Measurements from ENCODE around the gene AIG1. TPM values are rescaled to one million over a fixed set of nuclear protein-coding genes. Genes with fewer than 3 reads are reported as not detected.
"Not testable (repeated sequence)": the region's sequence is repeated elsewhere in the genome, so short reads cannot be mapped to it uniquely, and the experiment has no call there.

AIG1 gene, protein sequence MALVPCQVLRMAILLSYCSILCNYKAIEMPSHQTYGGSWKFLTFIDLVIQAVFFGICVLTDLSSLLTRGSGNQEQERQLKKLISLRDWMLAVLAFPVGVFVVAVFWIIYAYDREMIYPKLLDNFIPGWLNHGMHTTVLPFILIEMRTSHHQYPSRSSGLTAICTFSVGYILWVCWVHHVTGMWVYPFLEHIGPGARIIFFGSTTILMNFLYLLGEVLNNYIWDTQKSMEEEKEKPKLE
- total RNA-seq: 32.3 TPM

DNA sequence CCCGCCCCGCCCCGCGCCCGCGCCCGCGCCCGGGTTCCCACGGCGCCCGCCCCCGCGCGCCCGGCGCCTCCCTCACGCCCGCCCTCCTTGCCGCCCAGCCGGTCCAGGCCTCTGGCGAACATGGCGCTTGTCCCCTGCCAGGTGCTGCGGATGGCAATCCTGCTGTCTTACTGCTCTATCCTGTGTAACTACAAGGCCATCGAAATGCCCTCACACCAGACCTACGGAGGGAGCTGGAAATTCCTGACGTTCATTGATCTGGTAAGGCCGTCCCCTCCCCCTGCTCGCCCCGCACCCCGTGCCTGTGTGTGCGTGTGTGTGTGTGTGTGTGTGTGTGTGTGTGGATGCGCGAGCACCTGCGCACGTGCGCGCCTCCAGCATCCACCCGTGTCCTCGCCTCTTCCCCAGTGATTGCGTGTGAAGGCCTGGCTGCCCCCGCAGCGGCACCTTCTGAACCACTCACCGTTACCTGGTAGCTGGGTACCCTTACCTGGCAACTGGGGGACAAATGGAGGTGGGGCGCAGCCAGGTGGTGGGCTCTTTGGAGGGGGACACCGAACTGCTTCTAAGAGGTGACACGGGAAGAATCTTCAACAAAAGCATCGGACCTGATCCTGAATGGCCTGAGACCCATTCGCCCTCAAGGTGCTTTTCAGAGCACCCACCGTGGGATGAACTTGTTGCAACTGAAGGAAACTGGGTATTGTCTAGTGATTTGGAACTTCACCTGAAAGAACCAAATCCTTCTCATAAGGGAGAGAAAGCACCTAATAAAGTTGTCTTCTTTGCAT is at the start of gene AIG1:
Gene AIG1 (plus strand): TSS at position 84 of the 791 bp plus-strand sequence. CDS start 37 bp downstream, at position 121.
- no peak for DNase-seq

DNA sequence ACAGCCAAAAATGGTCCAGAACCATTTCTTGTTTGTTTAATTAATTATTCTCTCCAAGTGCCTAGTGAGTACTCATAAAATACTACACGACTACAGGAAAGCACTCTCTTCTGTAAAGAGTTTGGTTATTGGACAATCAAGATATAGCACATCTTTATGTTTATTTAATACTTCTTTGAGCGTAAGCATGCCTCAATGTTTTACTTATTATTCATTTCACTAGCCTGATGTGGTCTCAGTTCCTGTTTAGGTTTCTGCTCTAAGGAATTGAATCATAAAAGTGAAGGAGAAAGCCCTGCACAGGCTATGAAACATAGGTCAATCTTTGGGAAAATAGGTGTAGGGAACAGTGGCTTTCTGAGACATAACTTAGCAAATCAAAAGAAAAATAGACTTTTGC is 45.9 kb upstream of the AIG1 start:
- DNase-seq: no peak

DNA sequence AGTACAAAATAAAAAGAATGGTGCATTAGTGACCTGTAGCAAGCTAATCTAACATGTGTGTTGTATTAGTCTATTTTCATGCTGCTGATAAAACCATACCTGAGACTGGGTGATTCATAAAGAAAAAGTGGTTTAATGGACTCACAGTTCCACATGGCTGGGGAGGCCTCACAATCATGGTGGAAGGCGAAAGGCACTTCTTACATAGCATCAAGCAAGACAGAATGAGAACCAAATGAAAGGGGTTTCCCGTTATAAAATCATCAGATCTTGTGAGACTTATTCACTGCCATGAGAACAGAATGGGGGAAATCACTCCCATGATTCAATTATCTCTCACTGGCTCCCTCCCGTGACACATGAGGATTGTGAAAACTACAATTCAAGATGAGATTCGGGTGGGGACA is 45.4 kb upstream of the AIG1 start:
- no peak for DNase-seq

DNA sequence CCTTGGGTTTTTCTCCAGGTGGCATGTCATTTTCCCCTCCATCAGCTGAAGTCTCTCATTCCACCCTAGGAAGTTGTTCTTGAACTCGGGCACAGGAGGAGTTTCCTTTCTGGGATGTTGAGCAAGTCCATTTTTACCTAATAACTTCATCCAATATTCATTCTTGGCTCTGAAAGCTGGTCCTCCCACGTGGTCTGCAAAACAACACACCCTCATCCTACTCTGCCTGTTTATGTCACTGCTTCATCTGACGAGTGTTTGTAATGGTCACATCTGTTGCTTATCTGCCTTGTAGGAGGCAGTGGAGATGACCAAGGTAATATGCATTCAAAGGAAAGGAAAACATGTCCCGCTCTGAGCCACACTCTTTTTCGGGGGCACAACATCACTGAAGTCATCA is 41.7 kb upstream of the AIG1 start:
- no peak for DNase-seq

DNA sequence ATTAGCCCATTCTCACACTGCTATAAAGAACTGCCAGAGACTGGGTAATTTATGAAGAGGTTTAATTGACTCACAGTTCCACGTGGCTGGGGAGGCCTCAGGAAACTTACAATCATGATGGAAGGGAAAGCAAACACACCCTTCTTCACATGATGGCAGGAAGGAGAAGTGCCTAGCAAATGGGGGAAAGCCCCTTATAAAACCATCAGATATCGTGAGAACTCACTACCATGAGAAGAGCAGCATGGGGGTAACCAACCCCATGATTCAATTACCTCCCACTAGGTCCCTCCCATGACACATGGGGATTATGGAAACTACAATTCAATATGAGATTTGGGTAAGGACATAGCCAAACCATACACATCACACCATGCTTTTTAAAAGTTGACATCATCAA is 39.8 kb upstream of the AIG1 start:
- DNase-seq: not testable (repeated sequence)

DNA sequence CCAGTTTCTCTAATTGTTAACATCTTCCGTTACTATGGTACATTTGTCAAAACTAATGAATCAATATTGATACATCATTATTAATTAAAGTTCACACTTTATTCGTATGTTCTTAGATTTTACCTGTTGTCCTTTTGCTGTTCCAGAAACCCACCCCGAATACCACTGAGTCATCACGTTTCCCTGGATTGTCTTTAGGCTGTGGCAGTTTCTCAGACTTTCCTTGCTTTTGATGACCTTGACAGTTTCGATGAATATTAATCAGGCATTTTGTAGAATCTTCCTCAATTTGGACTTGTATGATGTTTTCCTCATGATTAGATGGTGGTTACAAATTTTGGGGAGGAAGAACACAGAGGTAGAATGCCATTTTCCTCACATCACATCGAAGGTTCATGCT is 39.1 kb upstream of the AIG1 start:
- DNase-seq: no peak

DNA sequence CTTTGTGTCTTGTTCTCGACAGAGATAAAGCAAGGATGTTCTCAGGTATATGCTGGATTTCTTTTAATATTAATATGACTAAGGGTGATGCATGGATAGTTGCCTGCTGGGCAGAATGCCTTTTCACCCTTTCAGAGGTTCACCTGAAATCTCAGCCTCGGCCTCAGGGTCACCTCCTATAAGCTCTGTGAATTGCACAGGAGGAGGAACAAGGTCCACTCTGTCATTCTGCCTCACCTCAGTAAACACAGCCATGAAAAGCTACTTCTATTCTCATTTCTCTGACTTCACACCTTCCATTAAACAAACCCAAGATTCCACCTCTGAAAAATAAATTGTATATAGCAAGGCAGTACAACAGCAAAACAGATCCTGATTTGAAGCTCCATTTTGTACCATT is 38.1 kb upstream of the AIG1 start:
- no peak for DNase-seq

DNA sequence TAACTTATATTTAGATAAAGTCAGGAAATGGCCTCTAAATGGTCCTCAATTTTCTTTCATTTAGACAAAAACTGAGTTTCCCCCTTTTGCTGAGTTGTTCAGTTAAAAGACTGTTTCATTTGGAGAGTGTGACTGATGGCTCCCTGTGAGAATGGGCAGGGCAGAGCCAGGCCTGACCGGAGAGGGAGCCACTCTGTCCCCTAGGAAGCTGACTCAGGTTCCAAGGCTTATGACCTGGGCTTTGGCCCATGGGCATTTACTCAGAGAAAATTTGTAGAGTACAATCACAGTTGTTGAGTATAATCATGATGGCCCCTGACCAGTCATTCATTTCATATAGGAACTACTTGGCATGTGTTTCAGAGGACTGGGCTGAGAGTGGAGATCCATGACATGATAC is 37.0 kb upstream of the AIG1 start:
- DNase-seq: no peak

DNA sequence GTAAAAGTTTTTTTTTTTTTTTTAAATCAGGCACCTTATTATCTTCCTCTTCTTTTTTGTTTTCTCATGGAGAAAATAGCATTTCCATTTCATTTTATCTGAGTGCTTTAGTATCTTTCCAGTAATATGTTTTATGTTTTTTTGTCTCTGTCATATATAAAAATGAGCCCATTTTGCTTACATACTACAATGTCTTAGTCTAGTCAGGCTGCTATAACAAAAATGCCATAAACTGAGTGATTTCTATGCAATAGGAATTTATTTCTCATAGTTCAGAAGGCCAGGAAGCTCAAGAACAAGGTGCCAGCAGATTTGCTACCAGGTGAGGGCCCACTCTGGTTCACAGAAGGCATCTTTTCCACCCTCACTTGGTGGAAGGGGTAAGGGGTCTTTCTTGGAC is 35.7 kb upstream of the AIG1 start:
- DNase-seq: no peak

DNA sequence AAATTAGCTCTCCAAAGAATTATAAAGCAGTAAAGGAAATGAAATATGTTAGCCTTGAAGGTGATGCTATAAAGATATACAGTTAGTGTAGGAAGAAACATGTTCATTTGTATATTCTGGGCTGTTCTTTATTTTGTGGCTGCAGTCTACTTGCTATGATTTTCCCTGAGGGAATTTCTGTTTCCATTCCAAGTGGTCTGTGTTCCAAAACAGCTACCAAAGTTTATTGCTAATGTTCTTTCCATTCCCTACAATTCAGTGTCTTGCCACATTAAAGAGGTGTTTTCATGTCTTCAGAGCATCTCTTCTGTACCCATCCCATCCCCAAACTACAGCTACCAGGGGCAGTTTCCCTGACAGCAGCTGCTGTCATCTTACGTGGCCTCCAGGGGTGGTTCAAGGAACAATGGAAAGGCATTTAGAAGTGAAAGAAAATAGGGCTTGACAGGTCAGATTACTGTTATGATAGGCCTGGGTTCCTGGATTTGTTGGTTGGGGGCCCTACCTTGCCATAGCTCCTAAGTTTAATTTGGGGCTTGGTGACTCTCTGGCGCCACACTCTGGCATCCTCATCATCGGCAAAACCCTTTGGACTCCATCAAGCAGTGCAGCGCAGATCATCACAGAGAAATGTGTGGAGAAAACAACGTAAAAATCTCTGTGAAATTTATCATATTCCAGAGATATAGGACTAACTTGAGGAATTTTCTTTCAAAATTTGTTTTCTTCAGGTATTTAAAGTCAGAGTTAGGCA is 33.8 kb upstream of the AIG1 start:
- peak; percentile 24 for DNase-seq

DNA sequence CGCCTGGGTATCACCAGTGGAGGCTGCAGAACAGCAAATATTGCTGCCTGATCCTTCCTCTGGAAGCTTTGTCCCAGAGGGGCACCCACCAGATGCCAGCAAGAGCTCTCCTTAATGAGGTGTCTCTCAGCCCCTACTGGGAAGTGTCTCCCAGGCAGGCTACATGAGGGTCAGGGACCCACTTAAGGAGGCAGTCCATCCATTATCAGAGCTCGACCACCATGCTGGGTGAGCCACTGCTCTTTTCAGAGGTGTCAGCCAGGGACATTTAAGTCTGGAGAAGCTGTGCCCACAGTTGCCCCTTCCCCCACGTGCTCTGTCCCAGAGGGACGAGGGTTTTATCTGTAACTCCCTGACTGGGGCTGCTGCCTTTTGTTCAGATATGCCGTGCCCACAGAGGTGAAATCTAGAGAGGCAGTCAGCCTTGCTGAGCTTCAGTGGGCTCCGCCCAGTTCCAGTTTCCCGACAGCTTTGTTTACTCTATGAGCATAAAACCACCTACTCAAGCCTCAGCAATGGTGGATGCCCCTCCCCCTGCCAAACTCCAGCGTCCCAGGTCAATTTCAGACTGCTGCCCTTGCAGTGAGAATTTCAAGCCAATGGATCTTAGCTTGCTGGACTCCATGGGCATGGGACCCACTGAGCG is 25.9 kb upstream of the AIG1 start:
- DNase-seq: no peak

DNA sequence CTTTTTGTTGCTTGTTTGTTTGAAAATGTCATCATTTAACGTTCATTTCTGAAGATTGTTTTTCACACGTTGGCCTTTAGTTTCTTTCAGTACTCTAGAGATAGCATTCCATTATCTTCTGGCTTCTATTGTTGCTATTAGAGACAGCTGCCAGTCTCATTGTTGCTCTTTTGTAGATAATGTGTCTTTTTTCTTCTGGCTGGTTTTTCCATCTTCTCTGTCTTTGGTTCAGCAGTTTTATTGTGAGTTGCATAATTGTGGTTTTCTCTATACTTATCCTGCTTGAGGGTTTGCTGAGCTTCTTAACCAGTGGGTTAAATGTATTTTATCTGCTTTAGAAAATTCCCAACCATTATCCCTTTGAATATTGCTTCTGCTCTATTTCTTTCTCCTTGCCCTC is 23.2 kb upstream of the AIG1 start:
- no peak for DNase-seq

DNA sequence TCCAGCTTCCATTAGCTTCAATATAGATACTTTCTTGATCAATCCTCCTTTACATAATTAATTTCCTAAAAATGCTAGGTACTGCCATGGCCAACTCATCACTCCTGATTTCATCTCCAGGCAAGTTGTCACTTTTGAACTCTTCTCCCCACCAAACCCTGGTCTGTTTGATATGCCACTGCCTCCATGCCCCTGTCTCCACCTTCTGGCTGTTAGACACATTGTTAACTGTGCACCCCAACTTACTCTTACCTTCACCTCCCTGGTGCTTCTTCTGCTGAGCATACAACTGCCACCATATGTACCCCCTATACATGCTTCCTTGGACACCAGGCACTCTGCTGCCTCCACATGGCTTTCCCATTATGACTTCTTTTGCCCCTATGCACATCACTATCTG is 21.9 kb upstream of the AIG1 start:
- DNase-seq: no peak

DNA sequence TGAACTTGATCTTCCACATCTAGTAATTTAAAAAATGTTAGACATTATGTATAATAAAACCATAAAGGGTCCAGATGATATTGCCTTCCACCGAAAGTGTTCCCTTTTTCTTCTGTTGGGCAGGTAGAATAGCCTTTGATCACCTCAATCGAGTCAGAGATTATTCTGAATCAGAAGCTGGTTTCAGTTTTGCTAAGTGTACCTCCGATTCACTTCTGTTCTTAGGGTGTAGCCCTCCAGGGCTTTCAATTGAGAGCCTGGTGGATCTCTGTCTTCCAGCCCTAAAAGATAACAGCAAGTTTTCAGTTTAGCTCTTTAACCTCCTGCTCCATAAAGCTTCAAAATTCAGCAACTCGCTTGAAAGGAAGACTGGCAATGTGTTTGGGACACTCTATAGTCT is 21.1 kb upstream of the AIG1 start:
- DNase-seq: no peak

DNA sequence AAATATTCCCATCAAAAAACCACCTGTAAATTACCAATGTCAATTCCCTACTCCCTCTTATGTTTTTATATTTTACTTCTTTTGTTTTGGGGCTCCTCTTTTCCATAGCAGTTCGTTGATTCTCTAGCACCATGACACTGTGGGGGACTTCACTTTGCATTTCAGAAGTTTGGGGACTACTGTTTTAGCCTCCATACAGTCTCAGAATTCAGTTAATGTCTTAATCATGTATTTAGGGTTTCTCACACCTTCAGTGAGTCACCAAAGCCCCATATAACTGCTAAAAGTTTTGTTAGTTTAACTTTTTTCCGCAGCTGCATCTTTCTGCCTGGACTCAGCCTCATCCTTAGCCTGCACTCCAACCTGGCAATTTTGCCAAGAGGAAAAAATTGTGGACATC is 20.7 kb upstream of the AIG1 start:
- no peak for DNase-seq

DNA sequence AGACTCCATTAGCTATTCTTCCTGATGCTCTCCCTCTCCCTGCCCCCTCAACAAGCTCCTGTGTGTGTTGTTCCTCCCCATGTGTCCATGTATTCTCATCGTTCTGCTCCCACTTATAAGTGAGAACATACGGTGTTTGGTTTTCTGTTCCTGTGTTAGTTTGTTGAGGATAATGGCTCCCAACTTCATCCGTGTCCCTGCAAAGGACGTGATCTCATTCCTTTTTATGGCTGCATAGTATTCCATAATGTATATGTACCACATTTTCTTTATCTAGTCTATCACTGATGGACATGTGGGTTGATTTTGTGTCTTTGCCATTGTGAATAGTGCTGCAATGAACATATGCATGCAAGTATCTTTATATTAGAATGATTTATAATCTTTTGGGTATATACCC is 16.3 kb upstream of the AIG1 start:
- not testable (repeated sequence) for DNase-seq

DNA sequence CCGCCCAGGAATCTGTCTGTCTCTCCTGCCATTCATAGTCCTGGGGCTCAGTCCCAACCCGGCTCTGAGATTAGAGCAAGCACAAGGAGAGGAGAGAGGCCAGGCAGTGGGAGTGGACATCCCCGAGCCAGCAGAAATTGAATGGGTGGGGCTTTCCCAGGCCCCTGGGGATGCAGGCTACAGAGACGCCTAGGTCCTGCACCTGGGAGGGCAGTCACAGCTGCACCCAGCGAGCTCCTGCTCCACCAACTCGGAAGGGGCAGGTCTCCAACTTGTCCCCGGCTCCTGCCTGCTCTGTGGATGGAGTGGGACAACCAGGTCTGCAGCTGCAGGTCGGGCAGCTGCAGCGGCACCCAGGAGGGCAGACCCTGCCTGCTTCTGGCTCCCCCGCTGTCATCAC is 11.1 kb upstream of the AIG1 start:
- no peak for DNase-seq

DNA sequence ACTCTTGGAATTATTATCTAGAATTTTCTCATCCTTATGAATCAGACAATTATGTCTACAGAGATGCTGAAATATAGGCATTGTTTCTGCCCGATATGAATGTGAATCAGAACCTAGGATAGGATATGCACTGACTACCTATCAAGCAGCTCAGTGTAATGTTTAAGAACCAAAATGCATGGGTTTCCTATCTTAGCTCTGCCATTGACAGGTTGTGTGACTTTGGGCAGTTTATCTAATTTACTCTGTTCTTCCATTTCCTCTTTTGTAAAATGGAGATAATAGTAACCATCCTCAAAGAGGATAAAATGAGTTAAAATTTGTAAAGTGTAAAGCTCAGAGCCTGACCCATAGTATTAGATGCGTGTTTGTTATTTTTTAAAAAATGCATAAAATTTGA is 10.2 kb upstream of the AIG1 start:
- no peak for DNase-seq

DNA sequence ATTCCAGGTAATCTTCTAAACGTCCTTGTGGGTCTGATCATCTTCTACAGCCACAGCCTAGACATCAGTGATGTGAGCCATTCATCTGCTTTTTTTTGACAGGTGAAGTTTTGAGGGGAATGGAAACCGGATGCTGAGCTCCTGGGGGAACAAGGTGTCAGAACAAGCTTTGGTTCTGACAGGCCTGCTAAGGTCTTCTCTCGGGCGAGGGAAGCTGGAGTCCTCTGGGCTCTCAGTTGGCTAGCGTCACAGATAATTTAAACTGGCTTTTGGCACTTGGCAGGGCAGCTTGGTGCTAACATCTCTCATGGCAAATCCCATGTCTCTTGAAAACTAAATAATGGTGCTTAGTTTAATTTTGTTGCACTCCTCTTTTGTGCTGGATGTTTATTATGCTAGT is 8.4 kb upstream of the AIG1 start:
- peak; percentile 8 for DNase-seq

DNA sequence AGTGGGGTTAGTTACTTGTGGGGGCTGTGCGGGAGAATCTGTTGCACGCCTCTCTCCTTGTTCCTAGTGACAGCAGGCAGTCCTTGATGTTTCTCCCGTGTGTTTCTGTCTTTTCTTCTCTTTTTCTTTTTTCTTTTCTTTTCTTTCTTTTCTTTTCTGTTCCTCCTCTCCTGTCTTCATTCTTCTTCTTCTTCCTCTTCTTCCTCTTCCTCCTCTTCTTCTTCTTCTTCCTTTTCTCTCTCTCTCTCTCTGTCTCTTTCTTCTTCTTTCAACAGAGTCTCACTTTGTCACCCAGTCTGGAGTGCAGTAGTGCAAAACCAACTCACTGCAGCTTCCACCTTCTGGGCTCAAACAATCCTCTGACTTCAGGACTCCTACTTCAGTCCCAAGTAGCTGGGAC is 6.8 kb upstream of the AIG1 start:
- no peak for DNase-seq

DNA sequence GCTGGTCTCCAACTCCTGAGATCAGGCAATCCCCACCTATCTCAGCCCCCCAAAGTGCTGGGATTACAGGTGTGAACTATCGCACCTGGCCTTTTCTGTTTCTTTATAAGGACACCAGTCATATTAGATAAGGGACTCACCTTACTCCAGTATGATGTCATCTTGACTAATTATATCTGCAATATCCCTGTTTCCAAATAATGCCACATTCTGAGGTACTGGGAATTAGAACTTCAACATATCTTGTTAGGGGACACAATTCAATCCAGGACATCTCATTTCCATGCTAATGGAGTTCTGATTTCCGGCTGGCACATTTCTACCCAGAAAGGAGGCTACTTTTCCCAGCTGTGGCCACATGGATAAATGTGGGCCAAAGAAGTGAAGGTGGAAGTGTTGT is 6.4 kb upstream of the AIG1 start:
- DNase-seq: no peak

DNA sequence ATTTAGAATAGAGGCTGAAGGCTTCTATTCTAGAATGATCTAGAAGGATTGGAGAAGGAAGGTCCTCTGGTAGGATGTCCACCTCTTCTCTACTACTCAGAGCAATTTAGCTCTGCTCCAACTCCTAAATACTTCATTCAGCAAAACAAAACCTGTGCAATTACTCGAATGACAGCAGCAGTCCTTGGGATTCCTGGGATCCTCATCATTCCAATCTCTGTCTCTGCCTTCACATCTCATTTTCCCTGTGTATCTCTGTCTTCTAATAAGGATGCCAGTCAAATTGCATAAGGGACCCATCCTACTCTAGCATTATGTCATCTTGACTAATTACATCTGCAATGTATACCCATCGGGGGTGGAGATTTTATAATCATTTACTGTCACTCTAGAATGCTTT is 5.5 kb upstream of the AIG1 start:
- no peak for DNase-seq

DNA sequence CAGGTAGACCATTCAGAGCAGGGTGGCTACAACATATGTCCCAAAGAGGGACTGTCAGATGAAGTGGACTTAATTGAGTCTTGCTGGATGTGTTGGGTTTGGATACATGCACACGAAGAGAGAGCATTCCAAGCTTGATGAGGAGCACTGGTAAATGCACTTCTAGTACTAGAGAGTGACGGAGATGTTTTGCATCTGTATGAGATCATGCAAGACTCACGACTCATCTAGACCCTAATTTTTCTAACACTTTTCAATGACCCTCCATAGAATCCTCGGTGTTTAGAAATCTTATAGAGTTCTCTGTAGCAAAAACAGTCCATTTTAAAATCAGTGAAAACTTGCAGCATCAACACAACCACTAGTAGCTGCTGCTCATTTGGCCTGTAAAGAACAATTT is 4.8 kb upstream of the AIG1 start:
- DNase-seq: no peak
